ENCODE data around the gene LDB2. TPM values are rescaled to one million over a fixed set of nuclear protein-coding genes. Genes with fewer than 3 reads are reported as not detected.

The LDB2 gene
- total RNA-seq, 1 experiment from 2014 or later = not detected

DNA sequence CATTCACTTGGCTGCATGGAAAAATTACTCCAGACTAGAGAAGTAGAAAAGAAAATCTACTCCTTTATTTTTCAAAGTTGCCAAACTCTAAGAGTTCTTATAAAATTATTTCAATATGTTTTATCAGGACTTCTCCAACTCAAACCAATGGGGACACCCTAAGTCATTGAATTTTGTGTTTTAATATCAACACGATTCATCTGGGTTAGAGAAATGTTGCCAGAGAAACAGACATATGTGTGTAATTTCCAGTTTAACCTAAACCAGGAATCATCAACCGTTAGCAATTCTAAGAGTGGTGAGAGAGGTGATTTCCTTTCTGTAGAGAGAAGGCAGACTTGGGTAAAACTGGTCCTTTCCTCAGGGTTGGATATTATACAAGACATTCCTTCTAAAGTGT lies 291.8 kb downstream of the LDB2 start:
- Histone ChIP-seq H3K9me2 (ENCODE audit: insufficient read depth) (no peaks in the 10 kb centered on the region), H3K79me2 (ENCODE audit: low read depth) (no peaks in the 10 kb centered on the region), H3K4me3 (no peak overlapping the region), H3K36me3 (ENCODE audit: low read depth) (no peaks in the 10 kb centered on the region), H2AFZ (no peak overlapping the region), H3K4me1 (replicated peaks; ENCODE audit: insufficient read depth) (no peaks in the 10 kb centered on the region), H4K20me1 (ENCODE audit: insufficient read depth) (no peaks in the 10 kb centered on the region), H3K27ac (no peak overlapping the region), H3F3A (ENCODE audit: insufficient read depth, low read depth) (no peaks in the 10 kb centered on the region), H3K9me3 (ENCODE audit: insufficient read depth, low read depth) (no peaks in the 10 kb centered on the region), H3K4me2 (no peak overlapping the region), H3K27me3 (ENCODE audit: insufficient read depth, low read depth) (no peaks in the 10 kb centered on the region)
- intact Hi-C loops (cut with micrococcal nuclease; ENCODE audit: unreplicated experiment) = no loop called here
- ChIA-PET POLR2A (ENCODE audit: unreplicated experiment) (no interaction called here), CTCF (no interaction called here)
- BruUV-seq (replicated peaks) = no TSS peak
- no peak for DNase-seq
- no peak for TF ChIP-seq EZH2 (IDR thresholded peaks at IDR 0.05; ENCODE audit: low read depth)
- TF ChIP-seq, protein P1, sequence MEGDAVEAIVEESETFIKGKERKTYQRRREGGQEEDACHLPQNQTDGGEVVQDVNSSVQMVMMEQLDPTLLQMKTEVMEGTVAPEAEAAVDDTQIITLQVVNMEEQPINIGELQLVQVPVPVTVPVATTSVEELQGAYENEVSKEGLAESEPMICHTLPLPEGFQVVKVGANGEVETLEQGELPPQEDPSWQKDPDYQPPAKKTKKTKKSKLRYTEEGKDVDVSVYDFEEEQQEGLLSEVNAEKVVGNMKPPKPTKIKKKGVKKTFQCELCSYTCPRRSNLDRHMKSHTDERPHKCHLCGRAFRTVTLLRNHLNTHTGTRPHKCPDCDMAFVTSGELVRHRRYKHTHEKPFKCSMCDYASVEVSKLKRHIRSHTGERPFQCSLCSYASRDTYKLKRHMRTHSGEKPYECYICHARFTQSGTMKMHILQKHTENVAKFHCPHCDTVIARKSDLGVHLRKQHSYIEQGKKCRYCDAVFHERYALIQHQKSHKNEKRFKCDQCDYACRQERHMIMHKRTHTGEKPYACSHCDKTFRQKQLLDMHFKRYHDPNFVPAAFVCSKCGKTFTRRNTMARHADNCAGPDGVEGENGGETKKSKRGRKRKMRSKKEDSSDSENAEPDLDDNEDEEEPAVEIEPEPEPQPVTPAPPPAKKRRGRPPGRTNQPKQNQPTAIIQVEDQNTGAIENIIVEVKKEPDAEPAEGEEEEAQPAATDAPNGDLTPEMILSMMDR (conservative IDR thresholded peaks at IDR 0.05) = no peak

DNA sequence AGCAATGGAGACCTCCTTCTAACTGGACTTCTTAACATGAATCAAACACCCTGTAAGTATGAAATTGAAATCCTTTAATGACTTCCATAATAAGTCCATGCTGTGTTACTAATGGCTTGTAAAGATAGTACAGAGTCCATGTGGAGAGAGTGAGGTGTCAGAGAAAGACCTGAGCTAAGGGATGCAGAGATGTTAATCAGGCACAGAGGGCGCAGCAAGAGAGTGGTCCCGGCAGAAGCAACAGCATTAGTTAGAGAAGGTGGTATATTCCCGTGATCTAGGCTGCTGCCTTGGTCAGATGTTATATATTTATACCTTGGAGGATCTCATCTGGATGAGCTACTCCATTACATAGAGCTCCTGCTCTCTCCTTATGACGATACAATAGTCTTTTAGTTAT lies 295.3 kb downstream of the LDB2 start:
- H3K4me2 ChIP-seq = no peak overlapping the region
- H3K9me2 ChIP-seq (ENCODE audit: insufficient read depth) = no peaks in the 10 kb centered on the region
- H3K4me1 ChIP-seq (replicated peaks; ENCODE audit: insufficient read depth) = no peaks in the 10 kb centered on the region
- intact Hi-C loops (cut with micrococcal nuclease; ENCODE audit: unreplicated experiment) = no loop called here
- no peaks in the 10 kb centered on the region for H3K27me3 ChIP-seq (ENCODE audit: insufficient read depth, low read depth)
- no peaks in the 10 kb centered on the region for H4K20me1 ChIP-seq (ENCODE audit: insufficient read depth)
- no peaks in the 10 kb centered on the region for H3K9me3 ChIP-seq (ENCODE audit: insufficient read depth, low read depth)
- H3K27ac ChIP-seq = no peak overlapping the region
- CTCF ChIA-PET = no interaction called here
- H2AFZ ChIP-seq = no peak overlapping the region
- H3K79me2 ChIP-seq (ENCODE audit: low read depth) = no peaks in the 10 kb centered on the region
- BruUV-seq (replicated peaks) = no TSS peak
- H3K4me3 ChIP-seq = no peak overlapping the region
- no peaks in the 10 kb centered on the region for H3K36me3 ChIP-seq (ENCODE audit: low read depth)
- no peak for TF ChIP-seq EZH2 (IDR thresholded peaks at IDR 0.05; ENCODE audit: low read depth)
- TF ChIP-seq, protein P1 (conservative IDR thresholded peaks at IDR 0.05) = no peak
- DNase-seq = no peak
- no peaks in the 10 kb centered on the region for H3F3A ChIP-seq (ENCODE audit: insufficient read depth, low read depth)
- POLR2A ChIA-PET (ENCODE audit: unreplicated experiment) = no interaction called here

DNA sequence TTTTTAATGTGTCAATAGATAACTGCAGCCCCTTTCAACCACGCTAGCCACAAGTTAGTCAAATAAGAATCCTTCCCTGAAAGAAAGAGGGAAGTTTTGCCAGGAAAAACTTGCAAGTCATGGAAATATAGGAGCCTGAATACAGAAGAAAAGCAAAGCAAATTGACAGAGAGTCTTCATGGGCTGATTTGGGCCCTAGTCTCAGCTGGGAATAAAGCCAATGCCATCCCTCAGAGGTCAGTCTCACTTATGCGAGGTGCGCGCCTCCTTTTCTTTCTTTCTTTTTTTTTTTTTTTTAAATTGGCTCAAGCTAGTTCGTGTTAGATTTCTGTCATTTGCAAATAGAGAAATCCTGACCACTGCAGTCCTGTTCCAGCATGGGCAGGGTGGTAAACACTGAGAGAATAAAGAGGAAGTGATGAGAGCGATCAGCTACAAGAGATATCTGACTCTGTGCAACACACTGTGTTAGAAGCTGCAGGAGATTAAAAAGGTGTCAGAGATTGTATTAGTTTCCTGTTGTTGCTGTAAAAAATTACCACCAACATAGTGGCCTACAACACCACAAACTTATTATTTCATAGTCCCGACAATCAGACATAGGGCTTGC lies 299.7 kb downstream of the LDB2 start:
- Histone ChIP-seq H3K27ac (no peak overlapping the region), H3K9me2 (ENCODE audit: insufficient read depth) (no peaks in the 10 kb centered on the region), H3K4me3 (no peak overlapping the region), H3K27me3 (ENCODE audit: insufficient read depth, low read depth) (no peaks in the 10 kb centered on the region), H4K20me1 (ENCODE audit: insufficient read depth) (no peaks in the 10 kb centered on the region), H3K4me2 (no peak overlapping the region), H3F3A (ENCODE audit: insufficient read depth, low read depth) (no peaks in the 10 kb centered on the region), H3K79me2 (ENCODE audit: low read depth) (no peaks in the 10 kb centered on the region), H3K4me1 (replicated peaks; ENCODE audit: insufficient read depth) (no peaks in the 10 kb centered on the region), H3K36me3 (ENCODE audit: low read depth) (no peaks in the 10 kb centered on the region), H3K9me3 (ENCODE audit: insufficient read depth, low read depth) (no peaks in the 10 kb centered on the region), H2AFZ (no peak overlapping the region)
- no peak for TF ChIP-seq EZH2 (IDR thresholded peaks at IDR 0.05; ENCODE audit: low read depth)
- TF ChIP-seq, protein P1 (conservative IDR thresholded peaks at IDR 0.05) = no peak
- intact Hi-C loops (cut with micrococcal nuclease; ENCODE audit: unreplicated experiment) = no loop called here
- no TSS peak for BruUV-seq (replicated peaks)
- CTCF ChIA-PET = no interaction called here
- DNase-seq = no peak
- POLR2A ChIA-PET (ENCODE audit: unreplicated experiment) = no interaction called here
